GM12878 (cell line): ENCODE measurements around the gene ITGA11. TPM values are rescaled to one million over a fixed set of nuclear protein-coding genes. Genes with fewer than 3 reads are reported as not detected.

Source experiments
- ATAC-seq: fragments of 200-7000 bp; cut with Tn5 transposase; 3 replicates; pipeline ENCODE4 v1.9.1; 2020; ENCODE audit warnings: mild to moderate bottlenecking, moderate library complexity
- BruUV-seq: library from RNA; stranded (reverse); fragments of 400-500 nt; replicated peaks from 2 replicates; lab custom pipeline; 2021; lab: Mats Ljungman, UMichigan
- CTCF ChIA-PET: fragments of 300-600 bp; sonication (Branson Sonifier 250); formaldehyde crosslinking; extraction: SDS; loops from one replicate; lab custom pipeline; 2021; ENCODE audit warnings: inconsistent platforms; lab: Yijun Ruan, JAX
- POLR2A ChIA-PET: fragments of 350-600 bp; formaldehyde crosslinking; extraction: SDS; loops from one replicate; lab custom pipeline; 2021; ENCODE audit warnings: inconsistent platforms; lab: Charles Lee
- RAD21 ChIA-PET: fragments of 300-600 bp; sonication (Branson Sonifier 250); formaldehyde crosslinking; loops from one replicate; lab custom pipeline; 2023; ENCODE audit warnings: antibody characterized with exemption; ENCODE audit not compliant: unreplicated experiment; lab: Charles Lee
- SMC1A ChIA-PET: fragments of 300-600 bp; sonication (Branson Sonifier 250); formaldehyde crosslinking; loops from one replicate; lab custom pipeline; 2023; ENCODE audit not compliant: unreplicated experiment, uncharacterized antibody; lab: Charles Lee
- DNase-seq: peaks from one replicate; pipeline ENCODE4 v3.0.0-alpha.2; 2011; ENCODE audit warnings: low read depth, low spot score
- FAIRE-seq: peaks from 3 replicates; lab custom pipeline; 2011; peaks lifted over from hg19 to GRCh38; lab: Jason Lieb, UNC
- H2AFZ ChIP-seq: 2 replicates; pipeline ENCODE4 v1.6.0; 2011; ENCODE audit warnings: low read depth, low read length, control low read depth; ENCODE audit not compliant: control insufficient read depth
- H3K27ac ChIP-seq: 2 replicates; pipeline ENCODE4 v1.5.1; 2011; ENCODE audit warnings: control low read depth; ENCODE audit not compliant: control insufficient read depth, insufficient read depth
- H3K27me3 ChIP-seq, 2 experiments: replicated peaks in 1 of 2; 2 replicates each; pipeline versions ENCODE4 v1.6.0 to v1.6.1; 2011; ENCODE audit warnings: low read length in 1 of 2; ENCODE audit not compliant: control insufficient read depth in 2 of 2, insufficient read depth in 2 of 2
- H3K36me3 ChIP-seq, 2 experiments: 2 replicates each; pipeline ENCODE4 v1.5.1; 2011; ENCODE audit warnings: low read length in 1 of 2; ENCODE audit not compliant: control insufficient read depth in 2 of 2, insufficient read depth in 2 of 2
- H3K4me1 ChIP-seq: 2 replicates; pipeline ENCODE4 v1.6.1; 2011; ENCODE audit warnings: mild to moderate bottlenecking, low read length, moderate library complexity, mixed read lengths; ENCODE audit not compliant: control insufficient read depth, insufficient read depth
- H3K4me2 ChIP-seq: 2 replicates; pipeline ENCODE4 v1.6.0; 2011; ENCODE audit warnings: control low read depth; ENCODE audit not compliant: control insufficient read depth, insufficient read depth
- H3K4me3 ChIP-seq: fragments of 200-600 bp; sonication (generic); 2 replicates; pipeline ENCODE4 v1.5.1; 2016
- H3K79me2 ChIP-seq: 2 replicates; pipeline ENCODE4 v1.6.0; 2011; ENCODE audit warnings: low read length; ENCODE audit not compliant: control insufficient read depth, insufficient read depth
- H3K9ac ChIP-seq: 2 replicates; pipeline ENCODE4 v1.8.0; 2011; ENCODE audit warnings: low read length, control low read depth, mixed read lengths; ENCODE audit not compliant: control insufficient read depth, insufficient read depth
- H3K9me3 ChIP-seq: replicated peaks from 3 replicates; pipeline ENCODE4 v1.5.1; 2011; ENCODE audit warnings: mild to moderate bottlenecking, low read length; ENCODE audit not compliant: control insufficient read depth, insufficient read depth
- H4K20me1 ChIP-seq: 2 replicates; pipeline ENCODE4 v1.6.0; 2011; ENCODE audit not compliant: control insufficient read depth, insufficient read depth
- CBX5 ChIP-seq: sonication (generic); IDR thresholded peaks from 2 replicates; pipeline ENCODE4 v1.6.1; 2016; ENCODE audit warnings: low read depth, moderate library complexity, mild to moderate bottlenecking, inconsistent platforms
- CEBPB ChIP-seq, 2 experiments: fragments of 150-350 bp in 1 of 2; IDR thresholded peaks; 2 replicates each; pipeline ENCODE4 v1.6.1; 2012 to 2014; ENCODE audit warnings: low read depth in 2 of 2, low read length in 2 of 2, borderline replicate concordance in 1 of 2, inconsistent platforms in 1 of 2
- EP300 ChIP-seq, 2 experiments: fragments of 150-350 bp in 1 of 2; IDR thresholded peaks; 2 replicates each; pipeline ENCODE4 v1.6.1; 2011 to 2012; ENCODE audit warnings: low read depth in 2 of 2, low read length in 2 of 2, borderline replicate concordance in 1 of 2, improper control_type of control experiment in 1 of 2, inconsistent platforms in 1 of 2; ENCODE audit not compliant: control insufficient read depth in 1 of 2
- KLF5 ChIP-seq: fragments of 450-650 bp; IDR thresholded peaks from 2 replicates; pipeline ENCODE4 v1.6.1; 2014; ENCODE audit warnings: mild to moderate bottlenecking; ENCODE audit not compliant: partially characterized antibody
- RB1 ChIP-seq: fragments of 450-650 bp; formaldehyde crosslinking; IDR thresholded peaks from 2 replicates; pipeline ENCODE4 v1.6.1; 2017; ENCODE audit warnings: mild to moderate bottlenecking, borderline replicate concordance
- RUNX3 ChIP-seq: IDR thresholded peaks from 2 replicates; pipeline ENCODE4 v1.6.1; 2012; ENCODE audit warnings: low read length, inconsistent platforms
- SREBF1 ChIP-seq: IDR thresholded peaks from 2 replicates; pipeline ENCODE4 v1.6.1; 2012; ENCODE audit warnings: mild to moderate bottlenecking, low read length
- STAT3 ChIP-seq: IDR thresholded peaks from 2 replicates; pipeline ENCODE4 v1.6.1; 2011; ENCODE audit warnings: low read depth, low read length, improper control_type of control experiment
- ZNF622 ChIP-seq: fragments of 450-650 bp; IDR thresholded peaks from 2 replicates; pipeline ENCODE4 v1.6.1; 2017; ENCODE audit warnings: mild to moderate bottlenecking, inconsistent platforms
- WGBS: methylation state at CpG from one replicate; pipeline ENCODE4 v1.1.6; 2016; ENCODE audit warnings: low lambda C conversion rate; ENCODE audit not compliant: insufficient replicate concordance, insufficient coverage; ENCODE audit errors: missing lambda C conversion rate; 5-methylcytosine and 5-hydroxymethylcytosine counted together
- in situ Hi-C: fragments of 300-500 bp; cut with MboI; formaldehyde crosslinking; loops from 9 replicates; pipeline ENCODE4 v1.14.3; 2018; ENCODE audit warnings: mixed read lengths
- intact Hi-C: fragments of 100-400 bp; cut with micrococcal nuclease; formaldehyde crosslinking; loops from one replicate; pipeline ENCODE4 v1.14.2; 2022; ENCODE audit not compliant: unreplicated experiment
- polyA plus RNA-seq, 11 experiments: library from polyadenylated mRNA; depleted of rRNA in 4 of 11; unstranded in 6 of 11; stranded (reverse) in 5 of 11; fragments of >200 nt; fragmentation: Nextera tagmentation in 4 of 11; fragmentation: Illumina TruSeq in 1 of 11; extraction: Ambion mirVana in 4 of 11; extraction: Trizol in 1 of 11; gene quantifications; 1 replicate in 1 of 11; 2 replicates in 10 of 11; pipeline versions ENCODE4 v1.2.1 to v1.2.3, GENCODE V29; 2011 to 2016; ENCODE audit warnings: inconsistent platforms in 2 of 11, missing spikeins in 2 of 11, low read depth in 1 of 11
- total RNA-seq, 4 experiments: library from RNA; depleted of rRNA in 3 of 4; stranded (reverse); fragments of >200 nt in 3 of 4; fragmentation: Illumina TruSeq in 1 of 4; extraction: Trizol in 1 of 4; gene quantifications; 2 replicates each; pipeline versions ENCODE4 v1.2.1 to v1.2.3, GENCODE V29; 2013 to 2021
- TF ChIP-seq, protein P1 (sequence below): fragments of 450-650 bp; formaldehyde crosslinking; IDR thresholded peaks from 2 replicates; pipeline ENCODE4 v1.5.0; 2022; ENCODE audit warnings: mild to moderate bottlenecking, missing genetic modification characterization
- TF ChIP-seq, protein P2 (sequence below): fragments of 450-650 bp; IDR thresholded peaks from 2 replicates; pipeline ENCODE4 v1.6.1; 2018; ENCODE audit warnings: borderline replicate concordance, mild to moderate bottlenecking; ENCODE audit not compliant: partially characterized antibody

ITGA11 gene
- total and polyA plus RNA-seq, 10 of the 15 experiments (the other 5 are each of a cell fraction or from before 2014, with no cell fraction given): under 0.01 to 0.36 (median 0.13) TPM; not detected in 1

DNA sequence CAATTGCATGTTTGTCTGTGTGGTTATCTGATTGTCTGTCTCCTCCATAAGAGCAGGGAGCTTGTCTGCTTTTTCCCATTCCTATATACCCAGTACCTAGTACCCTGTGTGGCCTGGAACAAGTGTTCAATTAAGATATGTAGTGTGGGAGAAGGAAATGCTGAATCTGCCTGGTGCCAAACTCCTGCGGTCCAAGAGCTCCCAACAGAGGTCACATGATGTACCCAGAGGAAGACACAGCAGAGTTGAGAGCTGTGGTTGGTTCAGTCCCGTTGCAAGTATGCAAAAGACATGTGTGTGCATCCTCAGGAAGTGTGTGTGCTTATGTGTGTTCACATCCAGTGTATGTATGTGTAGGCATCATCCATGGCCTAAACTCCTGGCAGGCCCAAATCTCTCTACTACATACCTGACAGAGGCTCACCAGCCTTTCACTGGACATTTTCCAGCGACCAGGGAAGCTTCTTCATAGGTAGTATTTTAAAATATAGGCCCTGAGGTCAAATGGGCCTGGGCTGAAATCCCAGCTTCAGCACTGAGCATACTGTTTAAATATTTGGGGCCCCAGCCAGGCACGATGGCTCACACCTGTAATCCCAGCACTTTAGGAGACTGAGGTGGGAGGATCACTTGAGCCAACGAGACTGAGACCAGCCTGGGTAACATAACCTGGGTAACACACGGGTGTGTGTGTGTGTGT lies 34.0 kb upstream of the ITGA11 start:
- CTCF ChIA-PET: interaction anchor here (1.1 to 1.4 kb wide), 3 partner anchors 15 to 159 kb away, joined by 3 to 4 read pairs (median 3); no protein-coding TSS in a partner anchor
- FAIRE-seq: no peak
- WGBS: 20% methylated on average over 6 of the region's 6 CpGs
- Histone ChIP-seq H4K20me1 (no peaks in the 10 kb centered on the region), H3K9me3 (no peaks in the 10 kb centered on the region), H2AFZ (no peak overlapping the region), H3K4me1 (no peaks in the 10 kb centered on the region), H3K4me3 (no peak overlapping the region), H3K9ac (no peak overlapping the region), H3K4me2 (no peak overlapping the region), H3K27me3 (peaks cover 0 to 2% of the 10 kb centered on the region in 2 experiments; a peak in 1 of 4 replicates), H3K27ac (no peak overlapping the region), H3K36me3 (no peaks in the 10 kb centered on the region), H3K79me2 (no peaks in the 10 kb centered on the region)
- DNase-seq: no peak
- RAD21 ChIA-PET: no interaction called here
- ATAC-seq: no peak
- intact Hi-C loops: no loop called here
- POLR2A ChIA-PET: no interaction called here
- no TSS peak for BruUV-seq
- SMC1A ChIA-PET: interaction anchor here (0.6 kb wide), 1 partner anchor 25 kb away, joined by 3 read pairs; no protein-coding TSS in a partner anchor
- TF ChIP-seq, protein P1, sequence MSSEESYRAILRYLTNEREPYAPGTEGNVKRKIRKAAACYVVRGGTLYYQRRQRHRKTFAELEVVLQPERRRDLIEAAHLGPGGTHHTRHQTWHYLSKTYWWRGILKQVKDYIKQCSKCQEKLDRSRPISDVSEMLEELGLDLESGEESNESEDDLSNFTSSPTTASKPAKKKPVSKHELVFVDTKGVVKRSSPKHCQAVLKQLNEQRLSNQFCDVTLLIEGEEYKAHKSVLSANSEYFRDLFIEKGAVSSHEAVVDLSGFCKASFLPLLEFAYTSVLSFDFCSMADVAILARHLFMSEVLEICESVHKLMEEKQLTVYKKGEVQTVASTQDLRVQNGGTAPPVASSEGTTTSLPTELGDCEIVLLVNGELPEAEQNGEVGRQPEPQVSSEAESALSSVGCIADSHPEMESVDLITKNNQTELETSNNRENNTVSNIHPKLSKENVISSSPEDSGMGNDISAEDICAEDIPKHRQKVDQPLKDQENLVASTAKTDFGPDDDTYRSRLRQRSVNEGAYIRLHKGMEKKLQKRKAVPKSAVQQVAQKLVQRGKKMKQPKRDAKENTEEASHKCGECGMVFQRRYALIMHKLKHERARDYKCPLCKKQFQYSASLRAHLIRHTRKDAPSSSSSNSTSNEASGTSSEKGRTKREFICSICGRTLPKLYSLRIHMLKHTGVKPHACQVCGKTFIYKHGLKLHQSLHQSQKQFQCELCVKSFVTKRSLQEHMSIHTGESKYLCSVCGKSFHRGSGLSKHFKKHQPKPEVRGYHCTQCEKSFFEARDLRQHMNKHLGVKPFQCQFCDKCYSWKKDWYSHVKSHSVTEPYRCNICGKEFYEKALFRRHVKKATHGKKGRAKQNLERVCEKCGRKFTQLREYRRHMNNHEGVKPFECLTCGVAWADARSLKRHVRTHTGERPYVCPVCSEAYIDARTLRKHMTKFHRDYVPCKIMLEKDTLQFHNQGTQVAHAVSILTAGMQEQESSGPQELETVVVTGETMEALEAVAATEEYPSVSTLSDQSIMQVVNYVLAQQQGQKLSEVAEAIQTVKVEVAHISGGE: no peak
- TF ChIP-seq, protein P2, sequence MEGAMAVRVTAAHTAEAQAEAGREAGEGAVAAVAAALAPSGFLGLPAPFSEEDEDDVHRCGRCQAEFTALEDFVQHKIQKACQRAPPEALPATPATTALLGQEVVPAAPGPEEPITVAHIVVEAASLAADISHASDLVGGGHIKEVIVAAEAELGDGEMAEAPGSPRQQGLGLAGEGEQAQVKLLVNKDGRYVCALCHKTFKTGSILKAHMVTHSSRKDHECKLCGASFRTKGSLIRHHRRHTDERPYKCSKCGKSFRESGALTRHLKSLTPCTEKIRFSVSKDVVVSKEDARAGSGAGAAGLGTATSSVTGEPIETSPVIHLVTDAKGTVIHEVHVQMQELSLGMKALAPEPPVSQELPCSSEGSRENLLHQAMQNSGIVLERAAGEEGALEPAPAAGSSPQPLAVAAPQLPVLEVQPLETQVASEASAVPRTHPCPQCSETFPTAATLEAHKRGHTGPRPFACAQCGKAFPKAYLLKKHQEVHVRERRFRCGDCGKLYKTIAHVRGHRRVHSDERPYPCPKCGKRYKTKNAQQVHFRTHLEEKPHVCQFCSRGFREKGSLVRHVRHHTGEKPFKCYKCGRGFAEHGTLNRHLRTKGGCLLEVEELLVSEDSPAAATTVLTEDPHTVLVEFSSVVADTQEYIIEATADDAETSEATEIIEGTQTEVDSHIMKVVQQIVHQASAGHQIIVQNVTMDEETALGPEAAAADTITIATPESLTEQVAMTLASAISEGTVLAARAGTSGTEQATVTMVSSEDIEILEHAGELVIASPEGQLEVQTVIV: no peak
- TF ChIP-seq EP300 (IDR thresholded peaks at IDR 0.05; ENCODE audit: borderline replicate concordance in 1 of 2, control insufficient read depth in 1 of 2, low read depth in 2 of 2, low read length in 2 of 2): no peak
- no peak for TF ChIP-seq KLF5
- no peak for TF ChIP-seq CEBPB (IDR thresholded peaks at IDR 0.05; ENCODE audit: borderline replicate concordance in 1 of 2, low read depth in 2 of 2, low read length in 2 of 2)
- TF ChIP-seq RB1: no peak
- no peak for TF ChIP-seq RUNX3
- no peak for TF ChIP-seq STAT3
- no peak for TF ChIP-seq ZNF622
- TF ChIP-seq CBX5: no peak
- TF ChIP-seq SREBF1: no peak
- in situ Hi-C loops: no loop called here
